UCSD-AML1 (cell line): ENCODE data around the gene FKBP8.
A peak's percentile ranks its signal among the peaks of the same experiment; 100 is the strongest.
"Not testable (repeated sequence)": the region's sequence is repeated elsewhere in the genome, so short reads cannot be mapped to it uniquely, and the experiment has no call there.

Experiments
- DNase-seq: peaks from one replicate; lab custom pipeline; 2025; ENCODE audit not compliant: unreplicated experiment; lab: John Stamatoyannopoulos, UW

FKBP8 gene

DNA sequence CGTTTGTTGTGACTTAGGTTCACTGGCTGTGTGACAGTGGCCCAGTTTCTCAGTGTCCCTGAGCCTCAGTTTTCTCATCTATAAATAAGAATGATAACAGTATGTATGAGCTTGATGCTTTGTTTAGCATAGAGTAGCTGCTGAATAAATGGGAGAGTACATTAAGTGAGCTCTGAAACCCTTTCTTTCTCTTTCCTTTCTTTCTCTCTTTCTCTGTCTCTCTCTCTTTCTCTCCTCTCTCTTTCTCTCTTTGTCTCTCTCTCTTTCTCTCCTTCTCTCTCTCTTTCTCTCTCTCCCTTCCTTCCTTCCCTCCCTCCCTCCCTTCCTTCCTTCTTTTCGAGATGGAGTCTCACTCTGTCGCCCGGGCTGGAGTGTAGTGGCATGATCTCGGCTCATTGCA, 16.3 kb upstream of the FKBP8 start:
- no peak for DNase-seq

DNA sequence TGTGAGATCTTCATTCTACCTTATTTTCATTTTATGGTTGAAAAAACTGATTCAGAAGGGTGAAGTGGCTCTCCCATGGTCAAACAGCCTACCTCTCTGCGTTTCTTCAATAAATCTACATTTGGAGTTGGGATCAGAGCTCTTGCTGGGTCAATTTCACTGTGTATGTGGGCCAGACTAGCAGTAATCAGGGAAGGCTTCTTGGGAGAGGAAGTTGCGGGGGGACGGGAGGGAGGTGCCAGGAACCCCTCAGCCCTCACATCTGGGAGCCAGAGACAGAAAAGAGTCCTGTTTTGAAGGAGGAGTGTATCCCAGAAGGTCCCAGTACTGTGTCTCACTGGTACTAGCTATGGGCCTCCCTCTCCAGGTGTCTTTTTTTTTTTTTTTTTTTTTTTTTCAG, 15.2 kb upstream of the FKBP8 start:
- no peak for DNase-seq

DNA sequence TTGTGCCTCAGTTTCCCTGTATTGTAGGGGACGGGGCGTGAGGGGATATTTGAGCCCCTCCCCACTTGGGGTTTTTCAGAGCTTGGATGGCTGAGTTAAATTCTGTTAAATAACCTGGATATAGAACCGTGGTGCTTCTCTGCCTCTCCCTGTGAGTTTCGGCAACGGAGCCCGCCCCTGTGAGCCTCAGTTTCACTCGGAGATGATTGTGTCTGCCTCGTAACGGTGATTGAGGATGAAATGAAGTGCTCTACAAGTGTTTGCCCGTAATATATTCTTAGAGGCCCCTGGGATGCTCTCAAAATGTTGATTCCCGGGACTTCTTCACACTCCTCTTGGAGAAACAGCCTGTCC, 14.8 kb upstream of the FKBP8 start:
- no peak for DNase-seq

DNA sequence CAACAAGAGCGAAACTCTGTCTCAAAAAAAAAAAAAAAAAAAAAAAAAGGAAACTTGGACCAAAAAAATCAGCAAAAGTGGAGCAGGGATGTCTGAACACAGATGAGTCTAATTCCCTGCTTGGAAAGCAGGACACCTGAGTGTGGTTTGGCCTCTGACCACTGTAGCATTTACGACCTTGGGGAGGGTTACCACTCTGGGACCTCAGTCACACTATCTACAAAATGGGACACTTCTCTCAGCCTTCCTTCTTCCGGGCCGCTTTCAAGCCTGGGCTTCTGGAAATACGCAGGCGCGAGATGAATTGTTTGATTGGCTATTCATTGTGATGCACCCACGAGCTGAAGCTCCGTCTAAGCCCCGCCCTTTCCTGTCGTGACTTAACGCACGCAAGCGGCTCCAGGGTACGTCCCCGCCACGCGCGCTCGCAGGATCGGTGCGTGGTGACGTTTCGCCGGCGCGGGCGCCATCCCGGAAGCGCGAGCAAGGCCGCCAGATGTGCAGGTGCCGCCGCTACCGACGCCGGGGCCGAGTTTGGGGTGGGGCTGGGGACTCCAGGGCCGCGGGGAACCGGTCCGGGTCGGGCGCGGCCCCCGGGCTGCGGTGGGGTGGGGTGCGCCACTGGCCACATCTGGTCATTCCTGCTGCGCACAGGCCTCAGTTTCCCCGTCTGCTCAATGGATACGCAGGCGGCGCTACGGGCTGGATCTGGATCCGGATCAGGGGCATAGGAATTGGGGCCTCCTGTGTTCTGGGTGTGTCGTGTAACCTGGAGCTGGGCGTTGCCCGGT, 14.2 kb upstream of the FKBP8 start, which contains the start of gene KXD1:
KXD1 (plus strand) TSS at position 460 of the 791 bp plus-strand sequence. CDS start 4,187 bp downstream, outside the sequence.
- peak; percentile 96 for DNase-seq

DNA sequence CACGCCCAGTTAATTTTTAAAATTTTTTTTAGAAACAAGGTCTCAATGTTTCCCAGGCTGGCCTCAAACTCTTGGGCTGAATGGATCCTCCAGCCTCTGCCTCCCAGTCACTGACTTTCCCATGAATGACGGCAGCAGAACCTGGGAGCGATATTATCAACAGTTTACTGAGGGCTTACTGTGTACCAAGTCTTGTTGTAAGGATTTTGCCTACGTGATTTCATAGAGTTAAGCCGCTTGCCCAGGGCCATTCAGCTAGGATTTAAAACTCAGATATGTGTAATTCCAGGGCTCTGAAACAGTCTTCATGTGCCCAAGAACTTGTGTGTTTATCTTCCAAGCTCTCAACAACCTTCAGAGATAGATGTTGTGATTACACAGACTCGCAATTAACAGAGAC, 8.3 kb upstream of the FKBP8 start:
- no peak for DNase-seq

DNA sequence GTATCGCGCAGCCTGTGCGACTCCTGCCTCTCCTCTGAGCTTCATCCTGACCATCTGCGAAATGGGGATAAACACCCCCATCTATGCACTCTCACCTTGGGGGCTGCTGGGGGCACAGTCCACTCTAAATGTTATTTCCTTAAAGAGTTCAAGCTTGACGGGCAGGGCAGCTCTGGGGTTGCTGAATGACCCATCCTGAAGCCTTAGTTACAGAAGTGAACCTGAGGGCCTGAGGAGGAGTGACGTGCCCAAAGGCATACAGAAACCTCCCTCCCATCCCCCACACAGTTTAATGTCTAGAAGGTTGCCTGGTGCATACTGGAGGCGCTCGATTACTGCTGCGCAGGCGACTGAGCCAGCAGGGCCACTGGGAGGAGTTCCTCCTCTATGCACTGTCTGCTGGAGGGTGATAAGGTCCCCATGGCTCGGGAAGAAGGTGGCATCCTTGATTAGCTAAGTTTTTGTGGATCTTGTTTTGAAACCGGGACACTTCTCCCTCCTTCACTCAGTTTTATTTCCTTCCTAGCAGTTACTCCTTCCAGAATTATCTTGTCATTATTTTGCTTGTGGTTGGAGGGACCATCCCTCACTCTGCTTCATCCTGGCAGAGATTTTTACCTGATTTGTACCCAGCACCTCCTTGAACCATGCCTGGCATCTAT, 572 bp upstream of the FKBP8 start:
- DNase-seq: peak; percentile 80

DNA sequence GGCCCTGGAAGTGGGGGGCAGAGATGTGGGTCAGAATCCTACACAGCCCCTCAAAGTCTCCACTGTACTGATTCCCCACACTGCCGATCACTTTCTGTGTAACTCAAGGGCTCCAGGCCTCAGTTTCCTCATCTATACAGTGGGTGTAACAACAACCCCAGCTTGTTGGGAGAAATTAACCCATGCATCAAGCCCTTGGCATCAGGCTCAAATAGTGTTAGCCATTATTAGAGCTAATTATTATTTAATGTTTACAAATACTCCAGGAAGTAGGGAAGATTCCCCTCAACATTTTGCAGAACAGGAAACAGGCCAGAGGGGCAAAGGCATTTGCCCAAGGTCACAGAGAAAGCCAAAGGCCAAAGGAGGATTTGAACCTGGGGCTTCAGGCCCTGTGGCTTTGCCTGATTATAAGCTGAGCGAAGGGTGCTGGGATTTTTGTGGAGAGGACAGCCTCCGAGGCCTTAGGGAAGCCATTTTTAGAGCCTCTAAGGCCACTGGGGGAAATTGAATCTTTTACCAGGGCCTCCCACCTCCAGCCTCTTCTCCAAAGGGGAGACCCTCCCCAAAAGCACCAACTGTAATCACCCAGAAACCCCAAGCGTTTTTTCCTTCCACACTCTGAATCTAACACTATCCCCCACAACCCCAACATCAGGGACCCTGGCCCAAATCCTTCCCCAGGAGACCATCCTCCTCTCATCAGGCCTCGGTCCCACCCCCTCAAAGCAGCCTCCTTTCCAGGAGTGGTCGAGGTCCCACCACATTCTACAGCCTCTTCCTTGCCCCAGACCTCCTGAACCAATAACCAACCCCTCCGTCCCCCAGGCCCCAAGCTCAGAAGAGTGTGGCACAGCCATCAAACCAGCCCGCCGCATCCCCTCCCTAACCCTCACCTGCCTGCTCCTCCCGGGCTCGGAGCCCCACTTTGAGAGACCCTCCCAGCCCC, 1.1 kb downstream of the FKBP8 start:
- DNase-seq: peak; percentile 34

DNA sequence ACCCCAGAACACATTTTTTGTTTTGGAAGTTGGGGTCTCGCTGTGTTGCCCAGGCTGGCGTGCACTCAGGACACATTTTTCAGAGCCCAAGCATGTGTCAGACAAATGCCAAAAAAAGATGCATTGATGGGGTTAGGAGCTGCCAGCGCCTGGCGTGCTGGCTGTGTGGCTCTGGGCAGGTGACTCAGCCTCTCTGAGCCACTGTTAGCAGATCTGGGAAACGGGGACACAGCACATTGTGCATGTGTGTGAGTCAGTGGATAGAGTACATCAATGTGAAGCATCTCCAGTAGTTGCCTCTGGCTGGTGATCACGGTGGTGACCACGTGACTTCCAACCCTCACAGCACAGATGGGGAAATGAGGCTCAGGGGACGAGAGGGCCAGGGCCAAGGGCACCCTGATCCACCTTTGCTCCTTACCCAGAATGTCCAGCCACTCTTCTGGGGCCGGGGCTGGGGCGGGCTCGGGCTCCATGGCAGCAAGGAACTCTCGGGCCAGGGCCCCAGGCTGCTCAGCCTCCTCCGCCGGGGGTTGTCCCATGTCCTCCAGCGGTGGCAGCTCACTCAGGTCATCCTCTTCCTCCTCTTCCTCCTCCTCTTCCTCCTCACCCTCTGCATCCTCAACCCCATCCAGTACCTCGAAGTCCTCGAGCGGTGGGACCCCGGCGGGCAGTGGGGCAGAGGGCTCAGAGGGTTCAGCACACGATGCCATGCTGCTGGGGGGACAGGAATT, 1.9 kb downstream of the FKBP8 start:
- no peak for DNase-seq

DNA sequence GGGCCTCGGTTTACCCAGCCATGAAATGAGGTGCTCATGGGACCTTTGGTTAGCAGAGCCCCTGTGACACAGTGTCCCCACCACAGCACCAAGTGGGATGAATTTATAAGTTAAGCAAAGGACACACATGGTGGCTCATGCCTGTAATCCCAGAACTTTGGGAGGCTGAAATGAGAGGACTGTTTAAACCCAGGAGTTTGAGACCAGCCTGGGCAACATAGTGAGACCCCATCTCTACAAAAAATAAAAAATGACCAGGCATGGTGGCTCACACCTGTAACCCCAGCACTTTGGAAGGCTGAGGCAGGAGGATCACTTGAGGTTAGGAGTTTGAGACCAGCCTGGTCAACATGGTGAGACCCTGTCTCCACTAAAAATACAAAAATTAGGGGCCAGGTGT, 3.2 kb downstream of the FKBP8 start:
- not testable (repeated sequence) for DNase-seq

DNA sequence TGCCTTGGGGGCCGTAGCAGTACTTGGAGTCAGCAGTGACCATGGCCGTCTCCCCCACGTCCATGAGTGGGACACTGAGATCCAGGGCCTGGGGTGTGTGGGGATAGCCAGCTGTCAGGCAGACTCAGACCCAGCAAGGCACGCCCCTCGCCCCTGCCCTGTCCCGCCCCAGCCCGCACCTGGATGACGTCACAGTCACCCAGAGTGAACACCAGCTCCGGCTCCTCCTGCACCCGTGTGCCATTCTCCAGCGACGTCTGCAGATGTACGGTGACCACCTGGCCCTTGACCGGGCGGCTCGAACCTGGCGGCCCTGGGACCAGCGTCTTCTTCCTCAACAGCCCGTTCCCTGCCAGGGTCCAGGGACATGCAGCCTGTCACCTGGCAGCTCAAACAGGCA, 4.0 kb downstream of the FKBP8 start:
- DNase-seq: no peak

DNA sequence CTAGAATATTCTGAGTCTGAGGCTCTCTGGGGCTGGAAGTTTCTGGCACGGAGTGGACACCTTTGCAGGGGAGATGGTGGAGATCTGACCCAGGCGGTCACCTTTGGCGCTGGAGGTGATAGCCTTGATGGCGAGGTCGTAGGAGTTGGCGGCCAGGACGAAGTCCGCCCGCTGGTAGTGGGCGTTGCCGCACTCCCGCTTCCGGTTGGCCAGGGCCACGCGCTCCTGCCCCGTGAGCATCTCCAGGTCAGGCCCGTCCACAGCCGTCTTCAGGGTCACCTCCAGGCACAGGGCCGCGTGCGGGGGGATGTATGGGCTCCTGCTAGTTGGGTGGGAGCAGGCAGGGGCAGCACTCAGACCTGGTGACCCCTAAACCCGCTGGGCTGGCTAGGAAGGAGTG, 5.3 kb downstream of the FKBP8 start:
- DNase-seq: no peak

DNA sequence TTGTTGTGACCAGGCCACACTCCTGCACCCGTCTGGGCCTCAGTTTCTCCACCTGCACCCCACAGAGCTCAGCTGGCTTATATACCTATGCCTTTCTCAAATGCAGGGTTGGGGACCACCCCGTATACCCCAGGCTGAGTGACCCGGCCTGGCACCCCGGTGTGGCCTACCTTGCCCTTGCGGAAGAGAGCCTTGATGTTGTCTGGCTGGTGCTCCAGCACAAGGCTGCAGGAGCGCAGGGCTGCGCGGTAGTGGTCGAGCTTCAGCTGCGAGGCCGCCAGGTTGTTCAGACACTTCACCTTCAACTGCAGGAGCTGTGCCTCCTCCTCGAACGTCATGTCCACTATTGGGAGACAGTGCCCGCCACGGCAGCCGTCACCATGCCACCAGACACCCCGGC, 5.9 kb downstream of the FKBP8 start:
- DNase-seq: no peak

DNA sequence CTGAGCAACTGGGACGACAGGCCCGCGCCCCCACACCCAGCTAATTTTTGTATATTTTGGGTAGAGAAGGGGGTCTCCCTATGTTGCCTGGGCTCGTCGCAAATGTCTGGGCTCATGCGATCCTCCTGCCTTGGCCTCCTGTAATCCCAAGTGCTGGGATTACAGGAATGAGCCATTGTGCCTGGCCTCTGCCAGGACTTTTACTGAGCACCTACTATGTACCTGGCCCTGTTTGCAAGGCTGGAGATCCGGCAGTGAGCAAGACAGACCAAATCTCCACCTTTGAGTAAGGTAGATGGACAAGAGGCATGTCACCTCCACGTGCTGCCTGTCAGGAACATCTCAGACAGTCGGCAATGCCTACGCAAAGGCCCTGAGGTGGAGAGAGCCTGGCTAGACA, 6.9 kb downstream of the FKBP8 start:
- DNase-seq: no peak

DNA sequence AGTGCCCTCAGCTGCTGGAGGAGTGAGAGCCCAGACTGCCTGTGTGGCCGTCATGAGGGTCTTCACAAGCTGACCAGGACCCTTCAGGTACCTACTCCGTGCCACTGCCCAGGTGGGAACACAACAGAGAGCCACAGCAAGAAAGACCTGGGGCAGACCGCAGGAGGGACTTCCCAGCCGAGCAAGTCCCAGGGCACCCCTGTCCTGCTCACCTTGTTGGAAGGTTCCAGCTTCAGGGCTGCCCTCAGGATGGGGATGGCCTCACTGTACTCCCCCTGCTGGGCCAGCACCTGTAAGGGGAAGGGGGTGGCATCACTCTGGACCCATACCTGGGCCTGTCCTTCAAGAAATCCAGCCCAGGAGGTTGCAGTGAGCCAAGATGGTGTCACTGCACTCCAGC, 10.3 kb downstream of the FKBP8 start:
- no peak for DNase-seq

DNA sequence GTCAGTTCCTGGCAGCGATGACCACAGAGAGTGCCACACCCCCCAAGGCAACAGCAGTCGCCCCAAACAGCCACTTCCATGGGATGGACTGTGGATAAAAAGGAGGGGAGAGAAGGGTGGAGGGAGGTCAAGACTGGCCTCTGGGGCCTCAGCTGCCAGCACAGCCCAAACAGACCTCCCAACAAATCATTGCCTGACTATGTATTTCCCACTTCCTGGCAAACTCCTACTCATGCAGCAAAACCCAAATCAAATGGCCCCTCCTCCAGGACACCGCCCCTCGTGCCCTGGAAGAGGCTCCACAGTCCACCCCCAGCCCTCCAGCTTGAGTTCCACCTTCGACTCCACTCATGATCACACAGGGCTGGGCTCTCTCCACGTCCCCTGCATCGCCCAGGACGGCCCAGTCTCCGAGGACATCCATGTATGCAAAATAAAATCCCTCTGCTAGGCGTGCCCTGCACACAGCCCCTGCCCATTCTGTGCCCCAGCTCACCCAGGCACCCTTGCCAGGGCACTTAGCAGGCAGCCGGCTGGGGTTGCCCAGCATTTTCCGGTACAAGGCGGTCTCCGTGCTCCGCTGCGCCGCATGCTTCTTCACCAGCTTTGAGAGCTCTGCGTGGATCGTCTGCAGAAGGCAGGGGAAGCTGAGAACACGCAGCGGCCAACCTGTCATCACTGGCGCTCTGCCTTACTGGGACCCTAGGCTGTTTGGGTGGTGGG, 11.0 kb downstream of the FKBP8 start:
- no peak for DNase-seq

DNA sequence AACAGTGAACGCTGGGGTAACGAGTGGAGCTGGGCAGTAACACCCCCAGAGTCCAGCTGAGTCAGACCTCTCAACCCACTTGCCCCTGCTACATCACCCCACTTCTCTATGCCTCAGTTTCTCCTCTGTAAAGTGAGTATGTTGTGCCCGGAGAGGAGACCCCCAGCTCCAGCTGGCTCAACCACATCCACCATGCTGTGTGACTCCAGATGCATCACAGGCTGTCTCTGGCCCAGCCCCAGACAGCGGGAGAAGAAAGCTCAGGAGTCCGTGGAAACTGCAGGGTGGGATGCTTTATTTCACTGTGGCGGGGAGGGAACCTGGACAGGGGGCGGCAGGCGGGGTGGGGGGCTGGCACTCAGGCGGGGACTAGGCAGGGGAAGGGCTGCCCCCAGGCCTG, 11.9 kb downstream of the FKBP8 start:
- DNase-seq: no peak

DNA sequence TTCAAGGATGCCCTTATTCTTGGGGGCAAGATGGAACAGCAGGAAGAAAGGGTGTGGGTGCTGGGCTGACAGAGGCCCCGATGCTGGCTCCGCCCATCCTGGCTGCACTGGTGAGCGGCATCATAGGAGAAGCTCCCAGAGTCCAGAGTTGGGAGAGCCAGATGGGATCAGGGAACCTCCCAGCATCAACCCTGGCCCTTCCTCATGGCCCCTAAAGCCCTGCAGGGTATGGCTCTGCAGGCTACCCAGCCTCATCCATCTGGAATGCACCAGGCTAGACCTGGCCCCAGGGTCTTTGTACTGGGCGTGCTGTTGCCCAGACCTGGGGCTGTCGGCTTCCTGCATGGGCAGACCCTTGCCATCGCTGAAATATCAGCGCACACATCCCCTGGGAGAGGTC, 13.6 kb downstream of the FKBP8 start:
- DNase-seq: no peak

DNA sequence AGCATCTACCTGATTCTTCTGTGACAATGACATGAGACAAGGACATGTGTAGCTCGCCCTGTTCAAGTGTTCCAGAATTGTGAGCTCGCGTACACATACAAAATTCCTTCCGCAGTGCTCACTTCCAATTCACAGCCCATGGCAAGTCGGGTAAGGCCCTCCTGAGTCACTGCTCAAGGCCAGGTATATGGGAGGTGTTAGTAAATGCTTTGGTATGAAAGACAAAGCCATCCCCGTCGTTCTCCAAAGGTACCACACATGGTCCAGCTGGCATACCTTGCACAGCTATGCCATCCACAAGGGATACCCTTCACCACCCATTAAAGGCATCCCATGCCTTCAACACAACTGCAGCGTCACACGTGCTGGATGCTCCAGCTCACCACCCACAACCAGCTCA, 17.1 kb downstream of the FKBP8 start:
- no peak for DNase-seq

DNA sequence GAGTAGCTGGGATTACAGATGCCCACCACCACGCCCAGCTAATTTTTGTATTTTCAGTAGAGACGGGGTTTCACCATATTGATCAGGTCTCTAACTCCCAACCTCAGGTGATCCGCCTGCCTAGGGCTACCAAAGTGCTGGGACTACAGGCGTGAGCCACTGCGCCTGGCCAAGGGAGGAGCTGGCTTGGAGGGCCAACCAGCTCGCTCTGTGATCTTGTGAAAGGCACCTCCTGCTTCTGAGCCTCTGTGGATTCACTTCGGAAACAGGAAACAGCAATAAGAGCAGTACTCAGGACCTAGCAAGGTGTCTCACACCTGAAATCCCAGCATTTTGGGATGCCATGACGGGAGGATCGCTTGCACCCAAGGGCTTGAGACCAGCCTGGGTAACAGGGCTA, 19.5 kb downstream of the FKBP8 start:
- no peak for DNase-seq

DNA sequence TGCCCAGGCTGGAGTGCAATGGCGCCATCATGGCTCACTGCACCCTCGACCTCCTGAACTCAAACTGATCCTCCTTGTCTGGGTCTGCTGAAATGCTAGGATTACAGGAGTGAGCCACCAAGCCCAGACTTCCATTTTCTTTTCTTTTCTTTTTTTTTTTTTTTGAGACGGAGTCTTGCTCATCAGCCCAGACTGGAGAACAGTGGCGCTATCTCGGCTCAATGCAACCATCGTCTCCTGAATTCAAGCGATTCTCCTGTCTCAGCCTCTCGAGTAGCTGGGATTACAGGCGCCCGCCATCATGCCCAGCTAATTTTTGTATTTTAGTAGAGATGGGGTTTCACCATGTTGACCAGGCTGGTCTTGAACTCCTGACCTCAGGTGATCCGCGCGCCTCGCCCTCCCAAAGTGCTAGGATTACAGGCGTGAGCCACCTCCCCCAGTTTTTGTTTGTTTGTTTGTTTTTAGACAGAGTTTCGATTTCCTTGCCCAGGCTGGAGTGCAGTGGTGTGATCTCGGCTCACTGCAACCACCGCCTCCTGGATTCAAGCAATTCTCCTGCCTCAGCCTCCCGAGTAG, 20.4 kb downstream of the FKBP8 start:
- not testable (repeated sequence) for DNase-seq
